ENCODE results near the gene ACSBG1.

DNA sequence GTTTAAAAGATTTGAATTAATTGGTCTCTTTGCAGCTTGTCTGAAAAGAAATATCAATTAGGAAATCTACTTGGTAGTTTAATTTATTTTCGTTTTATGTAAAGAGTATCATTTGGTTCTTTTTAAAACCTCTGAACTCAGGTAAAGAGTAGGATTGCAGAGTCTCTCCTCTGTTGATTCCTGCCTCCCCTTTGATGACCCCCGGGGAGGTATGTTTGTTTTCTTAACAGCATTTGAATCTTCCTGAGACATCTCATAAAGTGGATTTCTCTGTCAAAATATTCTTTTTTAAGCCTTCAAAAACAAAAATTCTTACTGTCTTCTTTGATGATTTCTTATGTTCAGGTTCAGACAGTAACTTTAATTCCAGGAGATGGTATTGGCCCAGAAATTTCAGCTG, 77.2 kb downstream of the ACSBG1 start:
- TF ChIP-seq POLR2A (IDR thresholded peaks at IDR 0.05) (no peak), POLR2AphosphoS5 (IDR thresholded peaks at IDR 0.05) (no peak)
- TF ChIP-seq, protein P1, sequence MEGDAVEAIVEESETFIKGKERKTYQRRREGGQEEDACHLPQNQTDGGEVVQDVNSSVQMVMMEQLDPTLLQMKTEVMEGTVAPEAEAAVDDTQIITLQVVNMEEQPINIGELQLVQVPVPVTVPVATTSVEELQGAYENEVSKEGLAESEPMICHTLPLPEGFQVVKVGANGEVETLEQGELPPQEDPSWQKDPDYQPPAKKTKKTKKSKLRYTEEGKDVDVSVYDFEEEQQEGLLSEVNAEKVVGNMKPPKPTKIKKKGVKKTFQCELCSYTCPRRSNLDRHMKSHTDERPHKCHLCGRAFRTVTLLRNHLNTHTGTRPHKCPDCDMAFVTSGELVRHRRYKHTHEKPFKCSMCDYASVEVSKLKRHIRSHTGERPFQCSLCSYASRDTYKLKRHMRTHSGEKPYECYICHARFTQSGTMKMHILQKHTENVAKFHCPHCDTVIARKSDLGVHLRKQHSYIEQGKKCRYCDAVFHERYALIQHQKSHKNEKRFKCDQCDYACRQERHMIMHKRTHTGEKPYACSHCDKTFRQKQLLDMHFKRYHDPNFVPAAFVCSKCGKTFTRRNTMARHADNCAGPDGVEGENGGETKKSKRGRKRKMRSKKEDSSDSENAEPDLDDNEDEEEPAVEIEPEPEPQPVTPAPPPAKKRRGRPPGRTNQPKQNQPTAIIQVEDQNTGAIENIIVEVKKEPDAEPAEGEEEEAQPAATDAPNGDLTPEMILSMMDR (IDR thresholded peaks at IDR 0.05 in 8 of 11, conservative IDR thresholded peaks at IDR 0.05 in 3 of 11), result no peak

Data from spleen (tissue), 7 donors.